NCI-H1930 (cell line): ENCODE data around the gene DLGAP5.

ENCODE experiments used
- DNase-seq, 2 experiments: peaks; one replicate each; lab custom pipeline; 2025; lab: John Stamatoyannopoulos, UW

DLGAP5 gene

GRCh38 chr14:55191203-55192053, at the start of gene DLGAP5:
DLGAP5 (minus strand) TSS chr14:55191585; CDS start chr14:55189179, 2,406 bp downstream.
- DNase-seq = peak; percentile 96 to 97

- no peak for DNase-seq
Observed at GRCh38 chr14:55240526-55241178, 49.3 kb upstream of the DLGAP5 start.

GRCh38 chr14:55239320-55239719, 47.9 kb upstream of the DLGAP5 start:
- no peak for DNase-seq

GRCh38 chr14:55238019-55238680, 46.8 kb upstream of the DLGAP5 start:
- no peak for DNase-seq

GRCh38 chr14:55233591-55233990, 42.2 kb upstream of the DLGAP5 start:
- no peak for DNase-seq

- DNase-seq = no peak
Observed at GRCh38 chr14:55228261-55228660, 36.9 kb upstream of the DLGAP5 start.

- no peak for DNase-seq
Observed at GRCh38 chr14:55223364-55223763, 32.0 kb upstream of the DLGAP5 start.

- no peak for DNase-seq
Observed at GRCh38 chr14:55221968-55222367, 30.6 kb upstream of the DLGAP5 start.

GRCh38 chr14:55221186-55221585, 29.8 kb upstream of the DLGAP5 start:
- no peak for DNase-seq

- DNase-seq = no peak
Observed at GRCh38 chr14:55220230-55220629, 28.8 kb upstream of the DLGAP5 start.

GRCh38 chr14:55212634-55213033, 21.2 kb upstream of the DLGAP5 start:
- no peak for DNase-seq

- no peak for DNase-seq
Observed at GRCh38 chr14:55207832-55208231, 16.4 kb upstream of the DLGAP5 start.

- no peak for DNase-seq
Observed at GRCh38 chr14:55206175-55206693, 14.8 kb upstream of the DLGAP5 start.

- DNase-seq = no peak
Observed at GRCh38 chr14:55201219-55202101, 10.1 kb upstream of the DLGAP5 start.

- DNase-seq = no peak
Observed at GRCh38 chr14:55200651-55201050, 9.3 kb upstream of the DLGAP5 start.

- DNase-seq = no peak
Observed at GRCh38 chr14:55198749-55199148, 7.4 kb upstream of the DLGAP5 start.

GRCh38 chr14:55194656-55195355, 3.4 kb upstream of the DLGAP5 start:
- no peak for DNase-seq

- DNase-seq = no peak
Observed at GRCh38 chr14:55192054-55192621, 753 bp upstream of the DLGAP5 start.

- DNase-seq = no peak
Observed at GRCh38 chr14:55190906-55191202, 531 bp downstream of the DLGAP5 start.

- DNase-seq = no peak
Observed at GRCh38 chr14:55188686-55189295, 2.6 kb downstream of the DLGAP5 start.
